Mucosa of rectum (tissue), 2 donors: Measurements from ENCODE around the gene P4HA2.
A peak's percentile ranks its signal among the peaks of the same experiment; 100 is the strongest.

Source experiments
- H3K27ac ChIP-seq, 2 donors: one replicate each; pipeline ENCODE4 v1.7.0; 2013; ENCODE audit warnings: inconsistent platforms in 2 of 2, low read depth in 2 of 2, low read length in 2 of 2
- H3K27me3 ChIP-seq, 2 donors: one replicate each; pipeline ENCODE4 v1.7.0; 2013; ENCODE audit warnings: low read length in 2 of 2; ENCODE audit not compliant: control insufficient read depth in 2 of 2, insufficient read depth in 2 of 2
- H3K36me3 ChIP-seq, 2 donors: one replicate each; pipeline ENCODE4 v1.7.0; 2013; ENCODE audit warnings: low read length in 2 of 2; ENCODE audit not compliant: control insufficient read depth in 2 of 2, insufficient read depth in 2 of 2
- H3K4me1 ChIP-seq, 2 donors: one replicate each; pipeline ENCODE4 v1.7.0; 2013; ENCODE audit warnings: low read length in 2 of 2, mild to moderate bottlenecking in 1 of 2; ENCODE audit not compliant: control insufficient read depth in 2 of 2, insufficient read depth in 2 of 2
- H3K4me3 ChIP-seq, 2 donors: one replicate each; pipeline ENCODE4 v1.7.0; 2013; ENCODE audit warnings: low read length in 2 of 2
- H3K9ac ChIP-seq, 2 donors: one replicate each; pipeline ENCODE4 v1.7.0; 2013; ENCODE audit warnings: low read length in 2 of 2, low read depth in 1 of 2, mild to moderate bottlenecking in 1 of 2
- H3K9me3 ChIP-seq, 2 donors: one replicate each; pipeline ENCODE4 v1.7.0; 2013; ENCODE audit warnings: low read length in 2 of 2; ENCODE audit not compliant: control insufficient read depth in 2 of 2
- donor health status: healthy.
- donor health status: Normal muscosa, but diverticular disease.

The P4HA2 gene

GRCh38 chr5:132233081-132233480, 5.4 kb upstream of the P4HA2 start:
- H3K9me3 ChIP-seq = no peaks in the 10 kb centered on the region
- peaks cover 1 to 2% of the 10 kb centered on the region in 2 donors for H3K4me1 ChIP-seq
- no peak overlapping the region for H3K27ac ChIP-seq
- no peaks in the 10 kb centered on the region for H3K27me3 ChIP-seq
- no peaks in the 10 kb centered on the region for H3K36me3 ChIP-seq
- H3K4me3 ChIP-seq = no peak overlapping the region
- no peak overlapping the region for H3K9ac ChIP-seq

- H3K27me3 ChIP-seq = no peaks in the 10 kb centered on the region
- H3K36me3 ChIP-seq = no peaks in the 10 kb centered on the region
- no peaks in the 10 kb centered on the region for H3K9me3 ChIP-seq
- no peak overlapping the region for H3K4me3 ChIP-seq
- peaks cover 3 to 4% of the 10 kb centered on the region in 2 donors for H3K4me1 ChIP-seq
- H3K9ac ChIP-seq = no peak overlapping the region
- H3K27ac ChIP-seq = no peak overlapping the region
These were observed 4.8 kb upstream of the P4HA2 start for GRCh38 chr5:132232465-132232864.

GRCh38 chr5:132230871-132231270, 3.2 kb upstream of the P4HA2 start:
- Histone ChIP-seq H3K9me3 (no peaks in the 10 kb centered on the region), H3K9ac (no peak overlapping the region), H3K36me3 (no peaks in the 10 kb centered on the region), H3K27ac (no peak overlapping the region), H3K4me1 (peaks cover 11% of the 10 kb centered on the region in 2 donors), H3K27me3 (no peaks in the 10 kb centered on the region), H3K4me3 (no peak overlapping the region)

- Histone ChIP-seq H3K36me3 (no peaks in the 10 kb centered on the region), H3K4me3 (no peak overlapping the region), H3K9ac (no peak overlapping the region), H3K4me1 (peaks cover 17 to 21% of the 10 kb centered on the region in 2 donors), H3K27me3 (no peaks in the 10 kb centered on the region), H3K9me3 (no peaks in the 10 kb centered on the region), H3K27ac (no peak overlapping the region)
These were observed 1.6 kb upstream of the P4HA2 start for GRCh38 chr5:132229236-132229635.

- no peaks in the 10 kb centered on the region for H3K9me3 ChIP-seq
- H3K9ac ChIP-seq = peak overlapping the region; percentile 61 to 89
- H3K4me1 ChIP-seq = peaks cover 17 to 26% of the 10 kb centered on the region in 2 donors
- no peaks in the 10 kb centered on the region for H3K36me3 ChIP-seq
- H3K27ac ChIP-seq = peak overlapping the region; percentile 92 to 93
- H3K27me3 ChIP-seq = no peaks in the 10 kb centered on the region
- H3K4me3 ChIP-seq = peak overlapping the region; percentile 64 to 70
These were observed 785 bp upstream of the P4HA2 start for GRCh38 chr5:132228241-132229035.

- no peaks in the 10 kb centered on the region for H3K27me3 ChIP-seq
- H3K9ac ChIP-seq = peak overlapping the region; percentile 72 to 89
- peak overlapping the region; percentile 64 to 70 for H3K4me3 ChIP-seq
- H3K36me3 ChIP-seq = no peaks in the 10 kb centered on the region
- peak overlapping the region; percentile 92 to 93 for H3K27ac ChIP-seq
- no peaks in the 10 kb centered on the region for H3K9me3 ChIP-seq
- H3K4me1 ChIP-seq = peaks cover 17 to 26% of the 10 kb centered on the region in 2 donors
These were observed 493 bp downstream of the P4HA2 start for GRCh38 chr5:132227235-132227484.

GRCh38 chr5:132226516-132227234, 978 bp downstream of the P4HA2 start:
- H3K36me3 ChIP-seq = no peaks in the 10 kb centered on the region
- H3K9me3 ChIP-seq = no peaks in the 10 kb centered on the region
- peak overlapping the region; percentile 64 to 70 for H3K4me3 ChIP-seq
- peak overlapping the region; percentile 92 to 93 for H3K27ac ChIP-seq
- peaks cover 17 to 26% of the 10 kb centered on the region in 2 donors for H3K4me1 ChIP-seq
- H3K9ac ChIP-seq = peak overlapping the region; percentile 72 to 89
- no peaks in the 10 kb centered on the region for H3K27me3 ChIP-seq

- Histone ChIP-seq H3K4me1 (peaks cover 17 to 26% of the 10 kb centered on the region in 2 donors), H3K4me3 (peak overlapping the region in 1 of 2 donors; percentile 8), H3K9ac (peak overlapping the region in 1 of 2 donors; percentile 16), H3K27me3 (no peaks in the 10 kb centered on the region), H3K36me3 (no peaks in the 10 kb centered on the region), H3K9me3 (no peaks in the 10 kb centered on the region), H3K27ac (peak overlapping the region; percentile 34 to 52)
These were observed 2.3 kb downstream of the P4HA2 start for GRCh38 chr5:132225165-132226032.

- H3K36me3 ChIP-seq = no peaks in the 10 kb centered on the region
- H3K4me1 ChIP-seq = peaks cover 17 to 26% of the 10 kb centered on the region in 2 donors
- peak overlapping the region in 1 of 2 donors; percentile 9 for H3K9ac ChIP-seq
- no peaks in the 10 kb centered on the region for H3K9me3 ChIP-seq
- peak overlapping the region; percentile 11 to 52 for H3K27ac ChIP-seq
- H3K27me3 ChIP-seq = no peaks in the 10 kb centered on the region
- no peak overlapping the region for H3K4me3 ChIP-seq
These were observed 2.9 kb downstream of the P4HA2 start for GRCh38 chr5:132224716-132225115.
